HG02938 (cell line): ENCODE data around the gene NPIPA1.
"Not testable (repeated sequence)": the region's sequence is repeated elsewhere in the genome, so short reads cannot be mapped to it uniquely, and the experiment has no call there.

Experiments used
- ATAC-seq: cut with Tn5 transposase; IDR thresholded peaks from one replicate; pipeline ENCODE4 v1.9.1; 2021; ENCODE audit warnings: mild to moderate bottlenecking, moderate library complexity; ENCODE audit not compliant: unreplicated experiment

NPIPA1 gene

GRCh38 chr16:14929176-14929575 lies 8.1 kb upstream of the NPIPA1 start:
- ATAC-seq = not testable (repeated sequence)

GRCh38 chr16:14930246-14930645 lies 7.0 kb upstream of the NPIPA1 start:
- ATAC-seq = not testable (repeated sequence)

- ATAC-seq = not testable (repeated sequence)
Measured at GRCh38 chr16:14930971-14931370, 6.3 kb upstream of the NPIPA1 start.

- not testable (repeated sequence) for ATAC-seq
Measured at GRCh38 chr16:14932581-14933375, 4.5 kb upstream of the NPIPA1 start.

GRCh38 chr16:14937994-14938393 lies 751 bp downstream of the NPIPA1 start:
- not testable (repeated sequence) for ATAC-seq

GRCh38 chr16:14942686-14943085 lies 5.4 kb downstream of the NPIPA1 start:
- ATAC-seq = not testable (repeated sequence)

GRCh38 chr16:14955546-14956231 lies 18.4 kb downstream of the NPIPA1 start:
- ATAC-seq = no peak

- ATAC-seq = no peak
Measured at GRCh38 chr16:14957576-14958322, 20.5 kb downstream of the NPIPA1 start.

GRCh38 chr16:14958323-14958600 lies 21.0 kb downstream of the NPIPA1 start:
- ATAC-seq = no peak

- ATAC-seq = no peak
Measured at GRCh38 chr16:14958970-14959369, 21.7 kb downstream of the NPIPA1 start.

- ATAC-seq = no peak
Measured at GRCh38 chr16:14961405-14962186, 24.4 kb downstream of the NPIPA1 start.

- no peak for ATAC-seq
Measured at GRCh38 chr16:14963281-14964173, 26.3 kb downstream of the NPIPA1 start.

- ATAC-seq = no peak
Measured at GRCh38 chr16:14965328-14965727, 28.1 kb downstream of the NPIPA1 start.

GRCh38 chr16:14969795-14970194 lies 32.6 kb downstream of the NPIPA1 start:
- not testable (repeated sequence) for ATAC-seq

- ATAC-seq = not testable (repeated sequence)
Measured at GRCh38 chr16:14971621-14972228, 34.5 kb downstream of the NPIPA1 start.

- ATAC-seq = not testable (repeated sequence)
Measured at GRCh38 chr16:14973785-14974322, 36.6 kb downstream of the NPIPA1 start.

GRCh38 chr16:14974331-14974655 lies 37.0 kb downstream of the NPIPA1 start:
- not testable (repeated sequence) for ATAC-seq

- ATAC-seq = peak; percentile 83
Measured at GRCh38 chr16:14974656-14975417, 37.6 kb downstream of the NPIPA1 start, which contains the start of gene PDXDC1. Gene PDXDC1, plus strand, starts transcription at chr16:14975026. Its CDS starts 174 bp downstream, at chr16:14975200.
